Measurements from ENCODE around the gene DYNC2LI1. TPM values are rescaled to one million over a fixed set of nuclear protein-coding genes. Genes with fewer than 3 reads are reported as not detected.

The DYNC2LI1 gene
- total RNA-seq, 4 donors from 2014 or later = 9.4 to 19.1 (median 14.4) TPM

- Histone ChIP-seq H3K4me3 (no peak overlapping the region), H3K27ac (peak overlapping the region in 3 of 4 donors; percentile 2 to 56 (median 11)), H3K27me3 (no peaks in the 10 kb centered on the region), H3K4me1 (peaks cover 0 to 16% (median 6%) of the 10 kb centered on the region in 3 donors), H3K36me3 (peaks cover 0 to 36% (median 0%) of the 10 kb centered on the region in 3 donors), H3K9me3 (no peaks in the 10 kb centered on the region)
- 66 to 74% methylated on average over 5 of the region's 5 CpGs for WGBS, 2 donors
- no peak for DNase-seq
- TF ChIP-seq, protein P1, sequence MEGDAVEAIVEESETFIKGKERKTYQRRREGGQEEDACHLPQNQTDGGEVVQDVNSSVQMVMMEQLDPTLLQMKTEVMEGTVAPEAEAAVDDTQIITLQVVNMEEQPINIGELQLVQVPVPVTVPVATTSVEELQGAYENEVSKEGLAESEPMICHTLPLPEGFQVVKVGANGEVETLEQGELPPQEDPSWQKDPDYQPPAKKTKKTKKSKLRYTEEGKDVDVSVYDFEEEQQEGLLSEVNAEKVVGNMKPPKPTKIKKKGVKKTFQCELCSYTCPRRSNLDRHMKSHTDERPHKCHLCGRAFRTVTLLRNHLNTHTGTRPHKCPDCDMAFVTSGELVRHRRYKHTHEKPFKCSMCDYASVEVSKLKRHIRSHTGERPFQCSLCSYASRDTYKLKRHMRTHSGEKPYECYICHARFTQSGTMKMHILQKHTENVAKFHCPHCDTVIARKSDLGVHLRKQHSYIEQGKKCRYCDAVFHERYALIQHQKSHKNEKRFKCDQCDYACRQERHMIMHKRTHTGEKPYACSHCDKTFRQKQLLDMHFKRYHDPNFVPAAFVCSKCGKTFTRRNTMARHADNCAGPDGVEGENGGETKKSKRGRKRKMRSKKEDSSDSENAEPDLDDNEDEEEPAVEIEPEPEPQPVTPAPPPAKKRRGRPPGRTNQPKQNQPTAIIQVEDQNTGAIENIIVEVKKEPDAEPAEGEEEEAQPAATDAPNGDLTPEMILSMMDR (IDR thresholded peaks at IDR 0.05) = no peak
- TF ChIP-seq POLR2A (IDR thresholded peaks at IDR 0.05) = no peak
- intact Hi-C loops (cut with DNase I) = no loop called here
These were observed 16.3 kb downstream of the DYNC2LI1 start for GRCh38 chr2:43790147-43790546.

DNA sequence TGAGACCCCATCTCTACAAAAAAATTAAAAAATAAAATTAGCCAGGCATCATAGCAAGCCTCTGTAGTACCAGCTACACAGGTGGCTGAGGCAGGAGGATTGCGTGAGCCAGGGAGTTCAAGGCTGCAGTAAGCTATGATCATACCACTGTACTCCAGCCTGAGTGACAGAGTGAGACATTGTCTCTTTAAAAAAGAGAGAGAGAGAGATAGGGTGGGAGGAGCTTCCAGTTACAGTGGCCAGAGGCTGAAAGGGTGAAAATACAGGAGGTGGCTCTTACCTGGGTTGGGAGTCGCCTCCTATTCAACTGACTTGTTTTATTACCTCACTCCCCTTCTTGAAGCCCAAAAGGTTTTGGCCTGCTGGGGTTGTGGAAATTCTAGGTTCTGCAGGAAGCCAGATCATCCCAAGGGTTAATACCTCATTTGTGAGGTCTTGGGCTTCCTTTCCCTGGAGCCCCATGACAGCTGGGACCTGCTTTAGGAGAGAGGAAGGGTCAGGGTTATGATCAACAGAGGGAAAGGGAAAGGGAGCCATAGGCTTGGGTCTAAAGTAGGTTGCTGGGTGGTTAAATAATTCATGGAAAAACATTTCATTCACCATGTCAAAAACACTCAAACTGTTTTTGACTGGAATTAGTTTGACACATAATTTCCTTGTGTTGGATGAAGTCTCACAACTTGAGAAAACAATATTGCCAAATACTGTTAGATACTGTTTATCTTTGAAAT lies 17.4 kb downstream of the DYNC2LI1 start:
- WGBS, 2 donors = 69 to 88% methylated on average over 2 of the region's 2 CpGs

DNA sequence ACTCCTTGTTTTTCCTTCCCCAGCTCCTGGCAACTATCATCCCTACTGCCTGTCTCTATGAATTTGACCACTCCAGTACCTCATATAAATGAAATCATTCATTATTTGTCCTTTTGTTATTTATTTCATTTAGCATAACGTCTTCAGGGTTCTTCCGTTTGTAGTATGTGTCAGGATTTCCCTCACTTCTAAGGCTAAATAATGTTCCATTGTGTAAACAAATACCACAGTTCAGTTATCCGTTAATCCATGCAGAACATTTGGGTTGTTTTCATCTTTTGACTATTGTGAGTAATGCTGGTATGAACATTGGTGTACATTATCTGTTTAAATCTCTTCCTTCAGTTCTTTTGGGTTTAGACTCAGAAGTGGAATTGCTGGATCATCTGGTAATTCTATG lies 18.8 kb downstream of the DYNC2LI1 start:
- WGBS, 2 donors = 65 to 80% methylated on average over 3 of the region's 3 CpGs
- no peak for DNase-seq
- TF ChIP-seq, protein P1 (IDR thresholded peaks at IDR 0.05) = no peak
- H3K27ac ChIP-seq = no peak overlapping the region
- no peaks in the 10 kb centered on the region for H3K9me3 ChIP-seq
- no peak overlapping the region for H3K4me3 ChIP-seq
- peaks cover 0 to 47% (median 0%) of the 10 kb centered on the region in 3 donors for H3K36me3 ChIP-seq
- no peaks in the 10 kb centered on the region for H3K27me3 ChIP-seq
- H3K4me1 ChIP-seq = peaks cover 0 to 16% (median 6%) of the 10 kb centered on the region in 3 donors
- intact Hi-C loops (cut with DNase I) = no loop called here

More for the DNA sequence above, 17.4 kb downstream of the DYNC2LI1 start:
- H3K27ac ChIP-seq = peak overlapping the region in 3 of 4 donors; percentile 2 to 58 (median 56)
- peaks cover 0 to 43% (median 0%) of the 10 kb centered on the region in 3 donors for H3K36me3 ChIP-seq
- TF ChIP-seq, protein P1 (IDR thresholded peaks at IDR 0.05) = no peak
- TF ChIP-seq POLR2A (IDR thresholded peaks at IDR 0.05) = no peak
- no peak for DNase-seq
- H3K27me3 ChIP-seq = no peaks in the 10 kb centered on the region
- H3K4me1 ChIP-seq = peaks cover 0 to 16% (median 6%) of the 10 kb centered on the region in 3 donors
- intact Hi-C loops (cut with DNase I) = no loop called here
- H3K9me3 ChIP-seq = no peaks in the 10 kb centered on the region
- no peak overlapping the region for H3K4me3 ChIP-seq

- no peak for DNase-seq
- H3K4me3 ChIP-seq = no peak overlapping the region
- WGBS, 2 donors = 88 to 96% methylated on average over 9 of the region's 9 CpGs
These were observed 21.1 kb downstream of the DYNC2LI1 start for GRCh38 chr2:43794956-43795355.

GRCh38 chr2:43796206-43796605 lies 22.4 kb downstream of the DYNC2LI1 start:
- no peak for DNase-seq

More at GRCh38 chr2:43794956-43795355, 21.1 kb downstream of the DYNC2LI1 start:
- Histone ChIP-seq H3K27ac (no peak overlapping the region), H3K9me3 (no peaks in the 10 kb centered on the region), H3K36me3 (peaks cover 0 to 38% (median 0%) of the 10 kb centered on the region in 3 donors), H3K4me1 (peaks cover 0 to 16% (median 6%) of the 10 kb centered on the region in 3 donors), H3K27me3 (no peaks in the 10 kb centered on the region)
- intact Hi-C loops (cut with DNase I) = no loop called here
- TF ChIP-seq, protein P1 (IDR thresholded peaks at IDR 0.05) = no peak
- no peak for TF ChIP-seq POLR2A (IDR thresholded peaks at IDR 0.05)

More at GRCh38 chr2:43796206-43796605, 22.4 kb downstream of the DYNC2LI1 start:
- intact Hi-C loops (cut with DNase I) = no loop called here
- Histone ChIP-seq H3K9me3 (no peaks in the 10 kb centered on the region), H3K27ac (no peak overlapping the region), H3K36me3 (peaks cover 0 to 38% (median 0%) of the 10 kb centered on the region in 3 donors), H3K4me3 (no peak overlapping the region), H3K27me3 (no peaks in the 10 kb centered on the region), H3K4me1 (peaks cover 0 to 8% (median 2%) of the 10 kb centered on the region in 3 donors)
- WGBS, 2 donors = 53 to 68% methylated on average over 1 of the region's 1 CpG
- TF ChIP-seq, protein P1 (IDR thresholded peaks at IDR 0.05) = no peak
- TF ChIP-seq POLR2A (IDR thresholded peaks at IDR 0.05) = no peak
